ENCODE results near the gene ERVV-1.

The ERVV-1 gene

GRCh38 chr19:53034054-53034453 is 20.3 kb downstream of the ERVV-1 start:
- no peak for DNase-seq

GRCh38 chr19:53034948-53035675 is 21.4 kb downstream of the ERVV-1 start:
- DNase-seq: no peak

GRCh38 chr19:53037101-53038097 is 23.7 kb downstream of the ERVV-1 start:
- no peak for DNase-seq

- no peak for DNase-seq
These were observed 27.6 kb downstream of the ERVV-1 start for GRCh38 chr19:53041366-53041765.

- no peak for DNase-seq
These were observed 31.8 kb downstream of the ERVV-1 start for GRCh38 chr19:53045536-53045935.

- no peak for DNase-seq
These were observed 33.7 kb downstream of the ERVV-1 start for GRCh38 chr19:53047379-53047778.

- DNase-seq: no peak
These were observed 41.4 kb downstream of the ERVV-1 start for GRCh38 chr19:53055117-53055516.

GRCh38 chr19:53057904-53058580 is 44.3 kb downstream of the ERVV-1 start:
- DNase-seq: peak; percentile 75
